Stimulated activated CD4-positive, alpha-beta T cell treated with anti-CD3 and anti-CD28 coated beads, Interleukin-15, amount 100 ng/mL, for 48 hours (primary cell): ENCODE data around the gene GALNT8.
"Not testable (repeated sequence)": the region's sequence is repeated elsewhere in the genome, so short reads cannot be mapped to it uniquely, and the experiment has no call there.

ENCODE experiments used
- DNase-seq, 2 donors: peaks; one replicate each; pipeline ENCODE4 v3.0.0-alpha.2; 2020; ENCODE audit warnings: low read depth in 2 of 2

GALNT8 gene

GRCh38 chr12:4719821-4720636, at the start of gene GALNT8:
Gene GALNT8, plus strand, starts transcription at chr12:4720400. Its CDS starts 278 bp downstream, at chr12:4720678.
- no peak for DNase-seq

DNA sequence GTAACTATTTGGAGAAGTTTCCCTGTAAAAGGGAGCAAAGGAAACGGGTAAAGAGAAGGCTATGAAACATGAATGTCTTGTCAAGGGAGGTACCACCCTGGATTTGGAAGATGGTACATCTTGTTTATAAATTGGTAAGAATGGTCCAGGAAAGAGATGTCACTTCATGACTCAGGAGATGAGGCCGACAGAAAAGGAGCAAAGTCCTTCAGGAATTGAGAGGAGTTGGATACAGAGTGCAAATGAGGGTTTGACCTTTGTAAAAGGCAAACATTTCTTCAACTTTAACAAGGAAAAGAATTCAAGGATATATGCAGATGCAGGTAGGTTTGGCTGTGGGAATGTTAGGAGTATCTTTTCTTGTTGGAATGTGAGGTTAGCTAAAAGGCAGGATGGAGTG, 40.5 kb upstream of the GALNT8 start:
- DNase-seq: no peak

DNA sequence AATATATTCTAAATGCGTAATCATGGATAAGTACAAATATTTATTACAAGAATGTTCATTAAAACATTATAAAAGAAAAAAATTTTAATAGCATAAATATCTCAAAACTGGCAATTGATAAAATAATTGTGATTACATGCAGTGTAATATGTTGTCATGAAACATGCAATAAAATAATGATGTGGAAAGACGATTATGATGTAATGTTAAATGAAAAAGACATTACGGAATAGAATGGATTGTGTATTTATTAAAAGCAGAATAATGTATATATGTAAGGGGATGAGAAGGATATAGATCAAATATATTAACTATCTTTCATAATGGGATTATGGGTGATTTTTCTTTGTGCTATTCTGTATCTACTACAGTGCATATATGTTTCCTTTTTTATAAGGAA, 38.5 kb upstream of the GALNT8 start:
- DNase-seq: no peak

- DNase-seq: no peak
Observed at GRCh38 chr12:4685317-4685716, 34.9 kb upstream of the GALNT8 start.

GRCh38 chr12:4690760-4691159, 29.4 kb upstream of the GALNT8 start:
- no peak for DNase-seq

DNA sequence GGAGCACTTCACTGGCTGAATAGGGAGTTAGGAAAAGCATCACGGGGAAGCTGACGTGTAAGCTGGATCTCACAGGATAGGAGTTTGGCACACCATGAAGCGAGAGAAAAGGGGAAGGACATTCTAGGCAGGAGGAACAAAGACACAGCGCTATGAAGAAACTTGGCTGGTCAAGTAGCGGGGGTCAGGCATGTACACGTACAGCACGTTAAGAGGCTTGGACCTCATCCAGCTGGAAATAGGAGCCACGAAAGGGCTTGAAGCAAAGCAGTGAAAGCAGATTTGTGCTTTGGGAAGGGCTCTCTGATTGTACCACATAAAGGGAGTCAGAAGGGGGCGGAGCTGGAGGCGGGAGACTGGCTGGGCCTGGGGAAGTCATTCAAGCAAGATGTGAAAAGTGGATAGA, 19.6 kb upstream of the GALNT8 start:
- no peak for DNase-seq

DNA sequence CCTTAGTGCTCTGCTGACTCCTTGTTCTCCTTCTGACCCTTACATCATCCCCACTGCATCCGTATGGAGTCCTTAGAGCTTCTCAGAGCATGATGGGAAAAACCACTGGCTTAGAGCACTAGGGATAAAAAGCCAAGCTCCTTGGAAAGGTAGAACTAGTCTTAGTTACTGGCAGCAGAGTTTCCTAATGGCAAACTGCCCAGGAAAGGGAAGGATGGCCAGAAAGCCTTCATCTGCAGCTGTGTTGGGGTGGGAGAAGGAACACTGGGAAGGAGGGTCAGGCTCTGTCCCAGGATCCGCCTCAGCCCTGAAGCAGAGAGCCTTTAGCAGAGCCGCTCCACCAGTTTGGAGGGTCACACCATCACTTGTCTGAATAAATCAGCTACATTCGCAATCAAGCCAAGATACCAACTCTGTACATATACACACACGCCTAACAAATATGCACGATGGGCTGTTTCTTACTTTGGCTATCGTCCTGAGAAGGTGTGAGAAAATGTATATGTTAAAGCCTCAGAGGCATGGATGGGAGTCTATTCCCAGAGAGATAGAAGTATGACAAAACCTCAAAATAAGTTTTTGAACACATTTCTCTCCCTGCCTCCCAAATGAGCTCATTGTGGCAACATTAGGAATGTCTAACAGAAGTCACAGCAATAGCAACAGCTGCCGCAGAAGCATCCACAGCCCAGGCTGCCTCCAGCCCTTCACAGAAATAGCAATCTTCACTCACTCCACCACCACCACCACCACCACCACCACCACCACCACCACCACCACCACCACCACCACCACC, 18.6 kb upstream of the GALNT8 start:
- no peak for DNase-seq

- no peak for DNase-seq
Observed at GRCh38 chr12:4703676-4704075, 16.5 kb upstream of the GALNT8 start.

DNA sequence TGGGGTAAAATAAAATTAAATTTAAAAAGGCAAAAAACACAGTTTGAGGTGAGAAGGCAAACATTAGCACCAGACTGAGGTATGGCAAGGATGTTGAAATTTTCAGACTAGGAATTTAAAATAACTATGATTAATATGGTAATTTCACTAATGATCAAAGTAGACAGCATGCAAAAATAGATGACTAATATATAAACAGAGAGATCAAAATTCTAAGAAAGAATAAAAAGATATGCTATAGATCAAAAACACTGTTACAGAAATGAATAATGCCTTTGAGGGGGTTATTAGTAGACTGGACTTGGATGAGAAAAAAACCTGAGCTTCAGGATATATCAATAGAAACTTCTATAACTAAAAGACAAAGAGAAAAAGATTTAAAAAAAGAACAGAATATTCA, 14.4 kb upstream of the GALNT8 start:
- no peak for DNase-seq

DNA sequence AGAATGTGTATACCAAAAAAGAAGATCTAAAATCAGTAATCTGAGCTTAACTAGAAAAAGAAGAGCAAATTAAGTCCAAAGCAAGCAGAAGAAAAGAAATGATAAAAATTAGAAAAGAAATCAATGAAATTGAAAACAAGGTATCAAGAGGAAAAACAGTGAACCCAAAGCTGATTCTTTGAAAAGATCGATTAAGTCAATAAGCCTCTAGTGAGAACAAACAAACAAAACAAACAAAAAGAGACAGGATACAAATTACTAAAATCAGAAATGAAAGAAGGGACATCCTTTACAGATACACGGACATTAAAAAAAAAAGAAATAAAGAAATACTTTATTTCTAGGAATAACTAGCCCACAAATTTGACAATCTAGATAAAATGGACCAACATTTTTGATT, 12.9 kb upstream of the GALNT8 start:
- DNase-seq: no peak

DNA sequence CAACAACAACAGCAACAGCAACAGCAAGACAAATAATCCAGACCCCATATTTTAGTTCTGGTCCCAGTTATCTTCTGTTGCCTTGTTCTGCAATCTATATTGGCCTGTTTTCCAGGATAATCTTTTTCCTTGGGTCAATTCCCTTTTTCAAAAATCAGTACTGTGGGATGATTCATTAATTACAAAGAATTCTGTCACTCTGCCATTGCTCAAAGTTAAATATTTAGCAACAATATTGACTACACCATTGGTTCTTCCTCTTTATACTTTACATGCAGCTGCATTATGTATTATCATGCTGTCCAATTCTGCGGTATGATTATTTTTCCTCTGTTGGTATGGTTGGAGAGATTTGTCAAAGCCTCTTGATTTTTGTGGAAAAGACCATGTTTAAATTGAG, 10.1 kb upstream of the GALNT8 start:
- DNase-seq: no peak

GRCh38 chr12:4714879-4715278, 5.3 kb upstream of the GALNT8 start:
- DNase-seq: no peak

- no peak for DNase-seq
Observed at GRCh38 chr12:4717806-4718205, 2.4 kb upstream of the GALNT8 start.

- DNase-seq: no peak
Observed at GRCh38 chr12:4720637-4720995, 416 bp downstream of the GALNT8 start.

GRCh38 chr12:4721587-4721986, 1.4 kb downstream of the GALNT8 start:
- DNase-seq: not testable (repeated sequence)

DNA sequence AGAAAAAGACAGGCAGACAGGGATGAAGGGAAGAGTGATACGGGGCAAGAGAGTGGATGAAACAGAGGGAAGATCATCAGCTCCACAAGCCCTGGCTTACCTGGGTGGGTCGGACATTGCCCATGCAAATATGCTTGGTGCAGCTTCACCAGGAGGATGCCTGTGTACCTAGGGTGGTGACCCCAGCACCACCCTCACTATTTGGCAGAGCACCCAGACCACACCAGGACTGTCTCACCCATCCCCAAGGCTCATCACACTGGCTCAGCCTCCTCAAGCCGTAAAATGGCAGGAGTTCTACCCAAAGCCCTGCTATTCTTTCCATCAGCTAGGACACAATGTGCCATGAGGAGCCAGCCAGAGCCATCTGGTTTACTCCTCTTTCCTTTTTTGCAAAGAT, 3.0 kb downstream of the GALNT8 start:
- DNase-seq: no peak

DNA sequence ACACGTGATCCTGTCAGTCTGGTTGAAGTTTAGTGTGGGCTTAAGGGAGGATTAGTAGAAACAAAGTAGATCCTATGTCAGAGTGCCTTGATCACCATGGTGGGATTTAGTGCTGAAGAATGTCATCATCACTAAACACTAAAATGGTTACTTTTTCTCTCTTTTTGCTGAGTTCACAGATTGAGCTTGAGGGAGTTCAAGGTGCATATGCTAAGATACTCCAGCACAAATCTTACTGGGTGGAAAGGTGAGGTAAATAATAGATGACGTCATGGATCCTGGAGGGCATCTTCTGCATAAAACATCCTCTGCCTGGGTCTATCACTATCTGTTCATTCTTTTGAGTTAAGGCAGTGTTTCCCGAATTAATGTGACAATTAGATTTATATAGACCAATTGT, 4.9 kb downstream of the GALNT8 start:
- no peak for DNase-seq

DNA sequence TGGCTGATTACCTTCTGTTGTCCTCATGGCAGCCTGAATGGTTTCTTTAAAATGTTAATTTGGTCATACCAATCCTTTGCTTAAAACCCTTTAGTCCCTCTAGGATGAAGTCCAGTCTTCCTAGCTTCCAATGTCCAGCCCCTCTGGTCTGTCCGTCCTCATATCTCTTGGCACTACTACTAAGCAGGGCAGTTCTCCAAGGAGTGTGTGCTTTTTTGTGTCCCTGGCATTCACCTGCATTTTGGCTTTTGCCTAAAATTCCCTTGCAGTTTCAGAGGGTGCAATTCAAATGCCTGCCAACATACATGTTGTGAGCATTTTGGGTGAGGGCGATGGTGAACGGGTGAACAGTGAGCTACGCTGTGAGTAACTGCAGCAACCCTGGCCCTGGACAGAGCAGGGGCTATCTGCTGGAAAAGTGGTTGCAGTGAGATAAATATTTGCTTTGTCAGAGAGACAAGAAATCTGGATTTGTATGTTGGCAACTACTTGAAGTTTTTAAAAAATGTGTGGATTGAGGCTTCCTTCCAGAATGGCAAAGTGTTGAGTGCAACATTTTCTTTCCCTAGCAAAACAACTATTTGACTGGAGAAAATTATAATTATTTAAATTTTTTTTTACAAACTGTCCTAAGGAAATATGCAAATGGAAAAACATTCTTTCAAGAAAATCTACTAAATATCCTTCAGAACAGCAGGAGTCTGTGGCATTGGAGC, 14.6 kb downstream of the GALNT8 start:
- no peak for DNase-seq

GRCh38 chr12:4736091-4736490, 15.9 kb downstream of the GALNT8 start:
- DNase-seq: no peak

DNA sequence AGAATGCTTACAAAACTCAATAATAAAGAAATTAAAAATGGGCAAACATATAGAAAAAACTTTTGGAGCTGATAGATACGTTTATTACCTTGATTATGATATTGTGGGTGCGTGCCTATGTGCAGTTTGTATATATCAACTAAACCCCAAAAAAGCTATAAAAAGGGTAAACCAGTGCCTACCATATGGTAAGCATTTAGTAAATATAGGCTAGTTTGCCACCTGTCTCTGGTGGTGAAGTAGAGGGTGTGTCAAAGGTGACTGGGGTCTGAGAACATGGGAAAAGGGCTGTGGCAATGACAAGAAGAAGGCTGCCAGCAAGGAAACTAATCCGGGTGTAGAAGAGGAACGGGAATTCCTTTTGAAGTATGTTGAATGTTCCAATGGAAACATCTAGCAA, 18.3 kb downstream of the GALNT8 start:
- no peak for DNase-seq

DNA sequence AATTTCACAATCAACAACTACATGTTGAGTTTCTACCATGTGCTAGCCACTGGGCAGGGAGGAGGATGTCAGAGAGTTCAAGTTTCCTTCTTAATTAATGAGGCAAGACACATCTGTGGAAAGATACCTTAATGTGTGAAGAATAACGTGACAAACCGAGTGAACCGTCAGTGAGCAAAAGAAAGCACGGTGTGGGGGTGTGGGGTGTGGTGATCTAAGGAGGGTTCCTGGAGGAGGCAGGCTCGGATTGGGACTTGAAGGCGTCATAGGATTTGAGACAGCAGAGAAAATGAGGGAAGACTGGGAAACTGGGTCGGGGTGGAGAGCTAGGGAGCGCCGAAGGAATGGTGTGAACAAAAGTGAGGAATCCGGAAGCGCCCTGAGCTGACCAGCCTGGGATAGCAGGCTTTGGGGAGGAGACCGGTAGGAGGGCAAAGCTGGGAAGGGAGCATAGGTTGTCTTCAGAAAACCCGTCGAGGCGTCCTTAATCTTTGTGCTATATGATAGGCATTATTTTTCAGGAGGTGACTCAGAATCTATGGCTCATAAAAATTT, 22.3 kb downstream of the GALNT8 start:
- no peak for DNase-seq

DNA sequence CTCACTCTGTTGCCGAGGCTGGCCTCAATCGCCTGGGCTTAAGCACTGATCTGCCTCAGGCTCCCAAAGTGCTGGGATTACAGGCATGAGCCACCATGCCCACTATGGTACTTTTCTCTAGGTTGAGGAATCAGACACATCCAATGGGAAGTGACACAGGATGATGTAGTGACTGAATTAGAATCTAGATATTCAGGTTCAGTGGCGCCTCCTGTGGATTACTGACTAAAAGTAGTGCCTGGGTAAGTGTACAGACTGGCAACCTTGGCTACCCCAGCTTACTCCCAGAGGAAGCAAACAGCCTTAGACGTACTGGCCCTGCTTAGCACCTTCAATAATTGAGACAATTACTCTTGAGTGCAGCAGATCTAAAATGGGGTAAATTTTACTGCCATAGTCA, 22.8 kb downstream of the GALNT8 start:
- DNase-seq: no peak
